Stromal cell of bone marrow (primary cell): ENCODE measurements around the gene ECI1.
A peak's percentile ranks its signal among the peaks of the same experiment; 100 is the strongest.
"Not testable (repeated sequence)": the region's sequence is repeated elsewhere in the genome, so short reads cannot be mapped to it uniquely, and the experiment has no call there.

Experiments
- DNase-seq: peaks from one replicate; pipeline ENCODE4 v3.0.0-alpha.2; 2012; ENCODE audit warnings: low read depth

Gene ECI1

GRCh38 chr16:2211923-2212347, 39.5 kb downstream of the ECI1 start:
- no peak for DNase-seq

GRCh38 chr16:2210386-2211365, 40.7 kb downstream of the ECI1 start, which contains the start of gene BRICD5:
BRICD5 (minus strand) TSS chr16:2210863; CDS start chr16:2210833, 30 bp downstream.
- DNase-seq: no peak

DNA sequence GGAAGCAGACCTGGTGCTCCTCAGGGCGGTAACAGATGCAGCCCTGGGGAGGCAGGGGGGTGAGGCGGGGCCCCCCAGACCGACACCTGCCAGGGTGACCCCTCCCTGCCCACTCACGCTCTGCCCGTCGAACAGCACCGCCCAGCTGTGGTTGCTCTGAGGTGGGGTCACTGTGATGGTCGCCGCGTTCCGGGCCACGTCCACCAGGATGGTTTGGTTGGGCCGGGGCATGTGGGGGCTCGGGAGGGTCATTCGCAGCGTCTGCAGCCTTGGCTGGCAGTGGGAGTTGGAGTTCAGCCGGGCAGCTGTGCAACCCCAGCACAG, 41.4 kb downstream of the ECI1 start:
- no peak for DNase-seq

GRCh38 chr16:2209258-2210008, 42.0 kb downstream of the ECI1 start:
- DNase-seq: no peak

DNA sequence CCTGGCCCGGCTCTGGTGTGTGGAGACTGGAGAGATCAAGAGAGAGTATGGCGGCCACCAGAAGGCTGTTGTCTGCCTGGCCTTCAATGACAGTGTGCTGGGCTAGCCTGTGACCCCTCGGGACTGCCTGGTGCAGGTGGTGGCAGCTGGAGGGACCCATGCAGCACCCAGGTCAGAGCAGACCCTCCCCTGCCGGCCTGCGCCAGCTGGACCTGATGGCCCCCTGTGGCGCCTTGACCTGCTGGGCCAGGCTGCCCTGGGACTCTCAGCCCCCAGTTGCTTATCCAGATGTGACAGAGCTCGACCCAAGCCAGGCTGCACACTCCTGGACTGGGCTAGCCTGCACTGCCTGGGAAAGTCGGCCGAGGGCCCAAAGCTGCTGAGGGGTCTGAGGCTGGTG, 42.6 kb downstream of the ECI1 start:
- DNase-seq: no peak

- no peak for DNase-seq
Measured at GRCh38 chr16:2208308-2208707, 43.1 kb downstream of the ECI1 start.

DNA sequence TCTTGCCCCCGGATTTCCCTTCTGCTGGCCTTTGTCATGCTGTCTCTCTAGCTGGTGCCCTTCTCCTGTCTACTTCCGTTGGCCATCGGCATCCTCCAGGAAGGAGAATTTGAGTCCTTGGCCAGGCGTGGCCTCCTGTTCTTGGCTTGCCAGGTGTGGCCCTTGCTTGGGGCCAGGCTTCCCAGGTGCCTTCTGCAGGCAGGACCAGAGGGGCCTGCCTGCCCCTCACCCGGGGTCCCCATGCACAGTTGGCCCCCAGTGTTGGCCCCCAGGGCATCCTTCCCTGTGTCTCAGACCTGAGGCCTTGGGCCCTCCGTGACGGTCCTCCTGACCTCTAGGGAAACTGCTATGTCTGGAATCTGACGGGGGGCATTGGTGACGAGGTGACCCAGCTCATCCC, 43.5 kb downstream of the ECI1 start:
- DNase-seq: no peak

DNA sequence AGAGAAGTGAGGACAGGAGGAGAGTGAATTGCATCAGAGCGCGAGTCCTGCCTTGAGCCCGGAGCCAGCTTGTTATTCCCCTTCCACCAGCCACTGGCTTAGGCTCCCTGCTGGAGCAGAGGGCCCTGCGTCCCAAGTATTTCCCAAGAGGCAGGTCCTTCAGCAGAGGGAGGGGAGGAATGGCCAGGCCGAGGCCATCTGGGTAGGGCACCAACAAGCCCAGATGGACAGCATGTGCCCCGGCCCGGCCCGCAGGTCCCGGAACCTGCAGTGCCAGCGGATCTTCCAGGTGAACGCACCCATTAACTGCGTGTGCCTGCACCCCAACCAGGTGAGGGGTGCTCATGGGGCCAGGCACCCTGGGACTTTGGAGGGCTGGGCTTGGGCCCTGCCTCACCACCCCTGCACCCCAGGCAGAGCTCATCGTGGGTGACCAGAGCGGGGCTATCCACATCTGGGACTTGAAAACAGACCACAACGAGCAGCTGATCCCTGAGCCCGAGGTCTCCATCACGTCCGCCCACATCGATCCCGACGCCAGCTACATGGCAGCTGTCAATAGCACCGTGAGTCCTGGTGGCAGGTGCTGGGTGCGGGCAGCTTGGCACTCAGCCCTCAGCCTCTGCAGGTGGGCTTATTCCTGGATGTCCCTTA, 44.5 kb downstream of the ECI1 start:
- DNase-seq: no peak

- no peak for DNase-seq
Measured at GRCh38 chr16:2206420-2206779, 45.0 kb downstream of the ECI1 start.

GRCh38 chr16:2205967-2206313, 45.4 kb downstream of the ECI1 start:
- no peak for DNase-seq

DNA sequence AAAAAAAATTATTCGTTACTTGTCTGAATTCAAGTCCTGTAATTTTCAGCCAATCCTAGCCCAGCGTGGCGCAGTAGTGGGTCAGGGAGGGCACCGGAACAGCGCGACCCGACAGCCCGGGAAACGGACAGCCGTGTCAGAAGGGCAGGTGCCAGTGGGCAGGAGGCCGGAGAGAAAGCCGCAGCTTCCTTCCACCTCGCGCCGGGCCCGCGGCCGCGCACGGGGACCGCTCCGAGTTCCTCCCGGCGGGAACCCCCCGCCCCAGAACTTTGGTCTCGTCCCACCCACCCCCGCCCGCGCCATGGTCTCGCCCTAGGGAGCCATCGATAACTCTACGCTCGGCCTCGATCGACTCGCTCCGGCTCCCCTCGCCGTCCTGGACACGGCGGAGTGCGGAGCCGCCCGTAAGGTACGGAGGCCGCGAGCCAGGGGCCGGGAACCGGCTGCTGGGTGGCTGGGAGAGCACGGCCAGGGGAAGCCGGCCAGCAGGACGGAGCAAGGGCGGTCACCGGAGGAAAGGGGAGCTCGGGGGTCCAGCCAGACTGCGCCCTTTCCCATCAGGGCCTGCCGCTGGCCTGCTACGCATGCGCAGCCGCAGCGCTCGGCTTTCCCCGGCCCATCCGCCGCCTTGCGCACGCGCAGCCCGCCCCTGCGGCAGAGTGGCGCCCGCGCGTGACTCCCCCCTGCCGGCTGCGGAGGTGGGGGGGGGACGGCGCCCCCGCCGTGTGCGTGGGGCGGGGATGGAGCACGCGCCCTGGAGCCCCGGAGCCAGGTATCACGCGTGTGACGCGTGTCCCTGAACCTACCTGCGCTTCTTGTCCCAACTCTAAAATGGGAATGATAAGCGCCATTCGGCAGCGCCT, 46.1 kb downstream of the ECI1 start, which contains the start of gene MLST8:
Gene MLST8, plus strand, starts transcription at position 351 of the 863 bp plus-strand sequence. CDS start 632 bp downstream, outside the sequence.
- DNase-seq: peak; percentile 61

DNA sequence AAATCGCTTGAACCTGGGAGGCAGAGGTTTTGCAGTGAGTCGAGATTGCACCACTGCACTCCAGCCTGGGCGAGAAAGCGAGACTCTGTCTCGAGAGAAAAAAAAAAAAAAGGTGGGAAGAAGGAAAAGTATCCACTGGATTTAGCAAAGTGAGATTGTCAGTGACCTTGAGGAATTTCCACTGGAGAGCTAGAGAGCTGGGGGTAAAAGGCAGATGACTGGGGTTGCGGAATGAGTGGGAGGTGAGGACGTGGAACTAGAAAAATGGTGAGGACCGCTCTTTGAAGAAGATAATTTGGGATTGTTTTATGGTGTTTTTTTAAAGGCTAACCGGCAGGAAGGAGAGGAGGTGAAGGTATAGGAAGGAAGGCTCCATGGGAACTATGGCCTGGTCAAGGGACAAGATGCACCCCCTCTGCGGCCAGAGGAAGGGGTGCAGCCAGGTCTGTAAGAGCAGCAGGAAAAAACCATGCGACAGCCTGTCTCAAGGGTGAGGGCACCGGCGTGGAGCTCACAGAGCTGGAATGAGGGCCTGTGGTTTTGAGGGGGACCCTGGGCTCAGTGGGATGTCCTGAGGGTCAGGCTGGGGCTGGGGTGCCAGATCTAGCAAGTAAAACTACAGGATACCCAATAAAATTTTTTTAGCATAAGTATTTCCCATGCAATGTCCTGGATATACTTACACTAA, 46.8 kb downstream of the ECI1 start:
- DNase-seq: no peak

DNA sequence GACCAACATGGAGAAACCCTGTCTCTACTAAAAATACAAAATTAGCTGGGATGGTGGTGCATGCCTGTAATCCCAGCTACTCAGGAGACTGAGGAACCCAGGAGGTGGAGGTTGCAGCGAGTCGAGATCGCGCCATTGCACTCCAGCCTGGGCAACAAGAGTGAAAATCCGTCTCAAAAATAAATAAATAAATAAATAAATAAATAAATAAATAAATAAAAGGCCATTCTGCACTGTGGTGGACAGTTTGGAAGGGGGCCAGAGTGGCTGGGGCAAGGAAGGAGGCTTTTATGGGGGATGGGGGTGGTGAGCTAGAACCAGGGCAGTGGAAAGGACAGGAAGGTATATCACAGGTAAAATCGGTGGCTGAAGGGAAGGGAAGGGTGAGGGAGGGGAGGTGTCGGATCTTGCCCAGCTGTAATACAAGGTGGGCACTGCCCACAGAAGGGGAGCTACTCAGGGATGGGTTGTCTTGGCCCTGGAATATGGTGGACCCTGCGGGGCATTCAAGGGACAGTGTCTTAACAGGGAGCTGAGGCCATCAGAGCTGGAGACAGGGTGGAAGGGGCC, 48.2 kb downstream of the ECI1 start:
- DNase-seq: not testable (repeated sequence)

- DNase-seq: no peak
Measured at GRCh38 chr16:2200313-2200712, 51.1 kb downstream of the ECI1 start.

- no peak for DNase-seq
Measured at GRCh38 chr16:2199621-2200139, 51.7 kb downstream of the ECI1 start.

DNA sequence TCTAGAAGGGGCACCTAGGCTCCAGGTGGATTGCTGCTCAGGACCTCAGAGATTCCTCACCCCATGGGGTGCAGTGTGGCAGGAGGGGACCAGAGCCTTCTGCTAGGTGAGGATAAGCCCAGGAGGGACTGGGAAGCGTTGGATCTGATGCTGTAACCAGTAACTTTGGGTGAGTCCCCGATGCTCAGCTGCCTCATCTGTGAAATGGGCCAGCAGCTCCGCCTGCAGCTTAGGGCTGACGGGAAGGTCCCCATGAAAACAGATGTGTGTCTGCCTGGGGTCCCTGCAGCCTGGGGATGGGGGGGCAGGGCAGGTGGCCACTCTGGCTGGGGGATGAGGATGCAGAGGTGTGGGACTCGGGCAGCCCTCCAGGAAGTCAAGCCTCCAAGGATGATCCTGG, 52.3 kb downstream of the ECI1 start:
- DNase-seq: no peak

DNA sequence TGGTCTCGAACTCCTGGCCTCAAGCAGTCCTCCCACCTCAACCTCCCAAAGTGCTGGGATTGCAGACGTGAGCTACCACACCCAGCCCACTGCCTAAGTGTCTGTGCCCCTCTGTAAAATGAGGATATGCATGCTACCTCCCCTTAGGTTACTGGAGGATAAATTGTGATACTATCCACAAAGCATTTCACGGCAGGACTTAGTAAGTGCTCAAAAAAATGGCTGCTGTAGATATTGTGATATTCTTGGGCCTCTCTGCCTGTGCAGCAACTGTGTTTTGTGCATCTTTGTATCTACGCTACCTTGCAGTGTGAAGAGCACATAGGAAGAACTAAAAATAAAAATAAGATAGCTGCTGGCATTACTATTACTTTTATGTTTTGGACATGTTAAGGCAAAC, 53.1 kb downstream of the ECI1 start:
- DNase-seq: no peak

DNA sequence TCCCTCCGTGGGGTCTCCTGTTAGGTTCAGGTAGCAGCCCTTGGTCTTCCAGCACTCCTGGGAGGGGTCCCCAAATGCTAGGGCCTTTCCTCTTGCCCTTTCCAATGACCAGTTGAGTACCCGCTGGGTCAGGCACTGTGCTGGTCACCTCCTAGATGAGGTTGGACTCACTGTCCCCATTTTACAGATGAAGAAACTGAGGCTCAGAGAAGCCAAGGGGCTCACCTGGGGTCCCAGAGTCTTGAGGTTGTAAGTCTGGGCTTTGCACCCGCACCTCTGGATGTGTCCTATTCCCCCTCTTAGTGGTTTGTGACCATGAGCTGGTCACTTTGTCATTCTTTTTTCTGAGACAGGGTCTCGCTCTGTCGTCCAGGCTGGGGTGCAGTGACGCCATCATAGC, 53.6 kb downstream of the ECI1 start:
- DNase-seq: no peak

GRCh38 chr16:2196981-2197511, 54.3 kb downstream of the ECI1 start:
- DNase-seq: no peak
